Fibroblast of skin of scalp (primary cell): ENCODE data around the gene RAB4A.
"Not testable (repeated sequence)": the region's sequence is repeated elsewhere in the genome, so short reads cannot be mapped to it uniquely, and the experiment has no call there.

Experiments
- DNase-seq: peaks from one replicate; pipeline ENCODE4 v3.0.0-alpha.2; 2013

Gene RAB4A

DNA sequence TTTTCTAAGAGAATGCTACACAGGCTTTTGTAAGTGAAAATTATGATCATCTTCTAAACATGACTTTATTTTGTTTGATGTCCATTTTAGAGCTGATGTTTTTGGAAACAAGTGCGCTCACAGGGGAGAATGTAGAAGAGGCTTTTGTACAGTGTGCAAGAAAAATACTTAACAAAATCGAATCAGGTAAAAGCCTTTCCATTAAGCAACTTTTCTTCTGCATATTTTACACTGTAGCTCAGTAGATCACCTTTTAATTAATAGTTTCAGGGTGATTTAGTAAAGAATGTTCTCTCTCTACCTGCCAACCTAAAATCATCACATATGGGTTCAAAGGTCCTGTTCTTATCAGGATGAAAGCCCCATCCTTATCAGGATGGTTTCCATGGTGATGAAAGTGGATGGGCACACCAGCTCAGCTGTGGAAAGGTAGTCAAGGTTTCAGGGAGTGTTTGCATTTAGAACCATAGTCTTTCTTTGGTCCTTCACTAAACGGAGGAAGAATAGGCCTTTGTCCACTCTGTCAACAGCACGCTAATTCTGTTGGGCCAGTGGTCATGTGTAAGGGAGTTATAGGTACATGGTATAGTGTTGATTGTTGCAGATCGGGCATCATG, 28.1 kb downstream of the RAB4A start:
- no peak for DNase-seq

DNA sequence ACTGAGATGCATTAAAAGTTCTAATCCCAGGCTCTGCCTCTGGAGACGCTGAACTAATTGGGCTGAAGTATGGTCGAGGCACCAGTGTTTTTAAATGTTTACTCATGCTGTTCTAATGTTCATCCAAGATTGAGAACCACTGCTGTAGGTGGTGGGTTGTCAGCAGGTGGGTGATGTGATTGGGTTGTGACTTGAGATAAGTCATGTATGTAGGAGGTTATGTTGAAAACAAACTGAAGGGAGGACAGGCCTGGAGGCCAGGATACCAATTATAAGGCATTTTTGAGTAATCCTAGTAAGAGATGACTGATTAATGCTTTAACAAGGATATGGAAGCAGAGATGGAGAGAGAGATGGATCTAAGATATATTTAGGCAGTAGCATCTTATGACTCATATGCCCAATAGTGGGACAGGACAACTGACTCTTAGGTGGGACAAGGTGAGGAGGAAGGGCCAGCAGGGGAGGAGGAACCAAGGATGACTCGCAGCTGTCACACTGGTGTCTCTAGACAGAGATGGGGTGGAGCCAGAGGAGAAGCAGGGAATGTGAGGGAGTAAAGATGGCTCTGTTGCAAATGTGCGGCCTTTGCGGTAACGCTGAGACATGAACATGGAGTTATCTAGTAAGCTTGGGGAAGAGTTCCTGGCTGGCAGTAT, 29.3 kb downstream of the RAB4A start:
- DNase-seq: no peak

DNA sequence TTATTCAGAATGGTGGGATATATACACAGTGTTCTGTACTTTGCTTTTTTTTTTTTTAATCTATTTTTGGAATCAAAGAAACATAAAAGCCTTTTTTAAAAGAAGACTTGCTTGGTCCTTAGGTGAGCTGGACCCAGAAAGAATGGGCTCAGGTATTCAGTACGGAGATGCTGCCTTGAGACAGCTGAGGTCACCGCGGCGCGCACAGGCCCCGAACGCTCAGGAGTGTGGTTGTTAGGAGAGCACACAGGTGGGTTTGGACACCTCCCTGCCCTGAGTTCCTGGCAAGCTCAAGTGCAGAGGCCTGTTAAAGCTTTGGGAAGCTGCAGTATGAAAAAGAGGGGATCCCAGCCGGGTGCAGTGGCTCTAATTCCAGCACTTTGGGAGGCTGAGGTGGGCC, 31.8 kb downstream of the RAB4A start:
- DNase-seq: no peak

DNA sequence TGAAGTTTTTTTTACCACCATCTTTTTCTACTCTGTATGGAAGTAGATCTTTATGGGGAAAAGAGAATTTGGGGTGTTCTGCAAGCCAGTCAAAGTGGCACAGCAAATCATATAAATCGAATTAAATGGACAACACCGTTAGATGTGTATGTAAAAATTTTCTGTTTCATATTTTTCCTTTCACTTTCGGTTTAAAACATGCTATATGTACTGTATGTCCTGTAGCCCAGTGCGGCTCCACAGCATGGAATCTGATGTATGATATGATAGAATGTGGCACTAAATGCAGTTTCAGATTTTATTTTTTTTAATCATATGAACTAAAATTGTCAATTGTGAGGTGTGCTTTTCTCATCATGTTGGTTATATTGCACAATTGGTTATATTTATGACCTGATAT, 32.9 kb downstream of the RAB4A start:
- DNase-seq: no peak

DNA sequence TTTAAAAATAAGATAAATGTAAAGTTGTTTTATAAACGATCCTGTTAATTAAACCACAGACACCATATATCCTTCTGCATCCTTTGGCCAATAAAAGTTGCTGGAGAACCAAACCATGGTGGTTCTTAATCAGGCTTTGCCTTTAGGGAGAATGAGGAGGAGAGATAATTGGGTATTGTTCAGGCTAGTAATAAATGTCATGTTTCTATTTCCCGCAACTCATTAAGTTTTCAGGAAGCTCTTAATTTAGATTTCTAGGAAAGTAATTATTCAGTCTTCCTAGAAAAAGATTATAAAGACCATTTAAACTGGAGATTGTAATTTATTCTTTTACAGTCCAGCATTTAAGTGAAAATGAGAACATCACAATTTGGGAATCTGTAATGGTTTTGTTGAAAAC, 34.5 kb downstream of the RAB4A start:
- no peak for DNase-seq

DNA sequence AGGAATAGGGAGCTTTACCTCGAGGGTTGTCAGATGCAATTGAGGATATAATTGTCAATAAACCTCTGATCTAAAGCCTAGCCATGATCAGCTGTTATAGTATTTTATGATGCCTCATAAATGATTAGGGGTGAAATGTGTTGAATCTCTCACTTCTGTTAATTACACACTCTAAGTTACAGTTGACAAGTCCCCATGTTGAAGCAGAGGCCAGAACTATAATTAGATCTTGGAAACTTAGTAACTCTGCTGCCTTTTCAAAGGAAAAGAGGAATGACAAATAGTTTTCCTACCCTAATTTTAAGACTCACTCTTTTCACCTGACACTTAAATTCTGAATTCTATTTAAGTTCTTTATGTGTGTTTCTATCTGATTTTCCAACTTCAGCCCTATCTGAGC, 38.2 kb downstream of the RAB4A start:
- no peak for DNase-seq

DNA sequence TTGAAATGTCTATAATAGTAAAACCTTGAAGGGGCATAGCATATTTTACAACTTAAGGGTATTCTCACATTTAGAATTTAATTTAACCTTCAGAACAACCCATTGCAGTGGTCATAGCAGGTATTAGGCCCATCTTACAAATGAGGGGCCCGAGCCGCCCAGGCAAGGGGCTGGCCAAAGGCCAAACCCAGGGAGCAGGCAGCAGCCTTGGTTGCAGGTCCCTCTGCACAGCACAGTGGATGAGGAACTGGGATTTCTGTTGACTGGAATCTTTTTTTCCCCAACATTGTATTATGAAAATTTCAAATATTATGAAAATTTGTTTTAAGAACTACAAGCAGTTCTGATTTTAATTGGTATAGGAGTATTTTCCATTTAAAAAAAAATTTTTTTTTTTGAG, 38.8 kb downstream of the RAB4A start:
- no peak for DNase-seq

DNA sequence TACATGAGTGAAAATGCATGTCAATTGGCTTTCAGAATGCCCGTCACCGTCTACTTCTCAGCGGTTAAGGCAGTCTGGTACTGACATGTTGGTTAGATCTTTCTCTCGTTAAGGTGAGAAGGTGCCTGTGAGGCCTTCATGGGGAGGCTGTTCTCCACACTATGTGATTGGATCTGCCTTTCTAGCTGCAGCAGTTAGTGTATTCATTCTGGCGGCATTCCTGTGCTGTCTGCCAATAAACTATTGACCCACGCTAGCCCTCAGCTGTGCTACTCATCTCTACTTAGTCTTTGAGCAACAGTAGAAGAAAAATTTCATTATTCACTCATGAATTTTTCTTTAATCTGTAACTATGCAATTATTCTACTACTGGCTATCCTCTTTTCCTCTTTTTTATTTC, 39.9 kb downstream of the RAB4A start:
- no peak for DNase-seq

DNA sequence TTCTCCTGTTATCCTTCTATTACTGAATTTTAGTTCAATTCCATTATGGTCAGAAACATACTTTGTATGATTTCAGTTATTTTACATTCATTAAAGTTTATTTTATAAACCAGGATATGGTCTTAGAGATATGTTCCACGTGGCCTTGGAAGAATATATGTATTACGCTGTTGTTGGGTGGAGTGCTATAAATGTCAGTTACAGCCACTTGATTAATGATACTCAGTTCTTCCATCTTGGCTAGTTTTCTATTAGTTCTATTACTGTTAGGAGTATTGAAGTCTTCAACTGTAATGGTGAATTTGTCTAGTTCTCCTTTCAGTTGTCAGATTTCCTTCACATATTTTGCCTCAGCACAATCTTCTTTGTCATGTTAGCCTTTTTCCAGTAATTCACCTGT, 45.3 kb downstream of the RAB4A start:
- DNase-seq: no peak

DNA sequence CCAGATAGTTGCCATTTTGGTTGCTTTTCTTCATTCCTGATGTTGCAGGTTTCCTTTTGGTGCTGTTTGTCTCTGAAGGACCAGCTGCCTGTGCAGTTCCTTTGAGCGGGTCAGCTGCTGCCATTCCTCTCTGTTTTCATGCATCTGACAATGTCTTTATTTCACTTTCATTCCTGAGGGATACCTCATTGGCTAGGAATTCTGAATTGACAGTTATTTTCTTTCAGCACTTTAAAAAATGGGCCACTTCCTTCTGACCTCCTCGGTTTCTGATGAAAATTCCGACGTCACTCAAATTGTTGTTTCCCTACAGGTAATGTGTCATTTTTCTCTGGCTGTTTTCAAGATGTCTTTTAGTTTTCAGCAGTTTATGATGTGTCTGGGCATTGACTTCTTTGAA, 47.1 kb downstream of the RAB4A start:
- DNase-seq: peak; percentile 33

DNA sequence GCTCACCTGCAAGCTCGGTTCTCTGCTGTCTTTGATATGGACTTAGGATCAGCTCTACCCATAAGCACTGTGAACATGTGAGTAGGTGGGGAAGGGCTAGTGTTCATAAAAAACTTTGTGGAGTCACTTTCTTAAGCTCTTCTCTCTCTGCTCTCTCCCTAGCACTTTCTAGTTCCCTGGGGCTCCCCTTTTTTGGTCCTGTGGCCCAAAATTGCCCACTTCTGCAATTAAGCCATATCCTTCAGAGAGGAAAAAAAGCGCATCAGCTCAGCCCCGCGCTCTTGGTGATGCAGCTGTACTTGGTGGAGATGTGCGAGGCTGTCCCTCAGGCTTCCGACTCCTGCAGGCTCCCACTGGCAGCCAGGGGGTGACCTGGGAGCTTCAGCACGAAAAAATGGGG, 48.6 kb downstream of the RAB4A start:
- no peak for DNase-seq

DNA sequence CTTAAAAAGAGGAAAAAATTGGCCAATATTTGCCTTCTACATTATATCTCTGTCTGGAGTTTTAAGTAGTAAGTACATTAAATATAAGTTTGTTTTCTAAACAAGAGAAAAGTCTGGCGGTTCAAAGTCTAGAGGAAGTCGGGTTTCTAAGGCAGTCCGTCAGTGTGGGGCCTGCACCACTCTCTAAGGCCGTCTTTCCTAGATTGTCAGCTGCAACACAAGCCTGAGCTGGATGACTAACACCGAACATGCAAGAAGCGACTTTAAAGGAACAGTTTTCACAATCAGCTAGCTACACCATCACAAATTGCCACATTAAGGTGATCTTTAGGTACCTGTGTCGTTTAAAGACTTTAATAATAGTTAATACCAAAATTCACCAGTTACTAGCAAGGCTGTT, 52.3 kb downstream of the RAB4A start:
- no peak for DNase-seq

DNA sequence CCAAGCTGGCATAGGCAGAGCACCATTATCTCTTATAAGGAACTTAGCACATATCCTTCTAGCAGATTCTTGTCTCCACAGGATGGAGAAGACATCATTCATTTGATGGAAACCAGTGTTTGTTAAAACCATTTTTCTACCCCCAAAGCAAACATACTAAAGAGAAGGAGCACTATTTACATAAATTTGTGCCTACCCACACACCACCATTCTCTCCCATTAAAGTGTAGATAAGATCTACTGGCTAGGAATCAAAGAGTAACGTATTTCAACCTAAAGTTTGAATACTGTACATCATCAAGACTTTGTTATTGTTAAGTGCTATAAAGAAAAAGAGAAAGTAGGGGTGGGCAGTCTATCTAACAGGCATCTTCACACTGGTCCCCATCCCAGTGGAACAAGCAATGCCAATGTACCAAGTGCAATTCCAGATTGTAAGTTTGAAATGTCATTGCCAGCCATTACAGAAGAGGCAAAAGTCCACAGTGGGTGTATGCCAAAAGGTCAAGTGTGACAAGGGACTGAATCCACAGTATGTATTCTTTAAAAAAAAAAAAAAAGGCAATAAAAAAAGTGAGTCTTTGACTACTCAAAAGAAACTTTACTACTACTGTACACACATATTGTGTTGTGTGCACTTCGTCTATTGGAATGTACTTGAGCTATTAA, 53.1 kb downstream of the RAB4A start:
- DNase-seq: no peak

DNA sequence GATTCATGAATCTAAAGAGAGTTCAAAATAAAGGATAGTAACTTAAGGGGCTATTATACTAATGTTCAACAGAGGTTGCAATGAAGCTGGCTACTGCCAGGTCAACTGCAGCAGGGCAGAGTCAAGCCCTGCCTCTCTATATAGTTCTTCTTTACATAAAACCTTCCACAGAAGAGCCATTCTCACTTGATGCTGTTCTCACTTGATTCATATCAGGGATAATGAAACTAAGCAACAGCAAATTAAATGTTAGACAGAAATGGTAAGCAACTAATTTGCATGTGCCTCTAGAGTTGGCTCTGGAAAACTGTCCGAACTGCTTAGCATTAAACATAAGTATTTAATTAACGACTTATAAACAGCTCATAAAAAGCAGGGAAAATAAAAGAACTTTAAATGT, 54.5 kb downstream of the RAB4A start:
- DNase-seq: no peak

DNA sequence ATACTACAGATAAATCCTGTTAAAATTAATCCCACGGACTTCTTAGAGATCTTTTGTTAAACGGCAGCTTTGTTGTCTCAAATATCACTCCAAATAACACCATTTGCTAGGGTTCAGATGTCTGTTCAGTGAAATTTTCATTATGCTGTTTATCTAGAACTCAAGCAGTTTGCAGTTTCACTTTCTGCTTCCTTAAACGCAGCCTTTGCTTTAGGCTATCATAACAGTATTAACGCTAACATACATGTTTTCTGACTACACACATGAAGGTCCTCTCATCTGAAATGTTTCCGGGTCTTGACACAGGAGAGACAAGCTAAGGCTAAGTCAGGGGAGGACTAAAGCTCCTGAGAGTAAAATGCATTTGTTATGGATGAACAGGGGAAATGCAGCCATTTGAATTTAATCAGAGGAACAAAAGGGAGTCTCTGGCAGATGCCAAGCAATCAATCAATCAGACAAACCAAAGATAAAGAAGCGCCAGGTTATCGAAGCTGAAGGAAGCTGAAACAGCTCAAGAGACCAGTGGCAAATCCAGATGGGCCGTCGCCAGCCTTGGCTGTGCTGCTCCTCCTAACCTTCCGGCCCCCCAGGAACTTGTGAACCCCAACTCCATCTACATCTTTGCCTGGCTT, 55.1 kb downstream of the RAB4A start:
- DNase-seq: no peak

DNA sequence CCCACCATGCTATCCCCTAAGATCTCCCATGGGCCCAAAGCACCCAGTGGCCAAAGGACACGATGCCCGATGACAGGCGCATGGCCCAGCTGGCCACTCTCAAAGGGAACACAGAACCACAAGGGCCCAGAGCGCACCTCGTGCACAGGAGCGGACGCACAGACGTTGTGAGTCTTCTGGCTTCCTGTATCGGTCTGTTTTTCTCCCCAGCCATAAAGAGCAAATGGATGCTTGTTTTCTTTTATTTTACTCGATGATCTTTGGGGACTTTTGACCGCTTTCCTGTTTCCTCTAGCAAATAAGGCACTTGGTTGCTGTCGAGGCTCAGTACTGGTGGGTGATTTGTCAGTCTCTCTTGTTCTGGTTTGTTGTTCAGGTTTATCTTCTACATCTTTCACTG, 55.7 kb downstream of the RAB4A start:
- DNase-seq: no peak

DNA sequence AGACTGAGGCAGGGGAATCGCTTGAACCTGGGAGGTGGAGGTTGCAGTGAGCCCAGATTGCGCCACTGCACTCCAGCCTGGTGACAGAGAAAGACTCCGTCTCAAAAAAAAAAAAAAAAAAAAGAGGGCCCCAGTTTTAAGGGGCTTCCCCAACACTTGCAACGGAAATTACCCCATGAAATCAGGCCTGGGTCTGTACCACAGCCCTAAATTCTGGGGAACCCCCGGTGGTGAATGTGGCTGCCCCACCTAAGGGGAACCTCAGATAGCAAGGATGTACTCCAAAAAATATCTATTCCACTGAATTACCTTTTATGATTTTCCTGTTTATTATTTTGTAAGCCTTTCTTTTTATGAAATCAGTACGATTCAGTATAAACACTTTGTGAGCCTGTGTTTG, 56.9 kb downstream of the RAB4A start:
- DNase-seq: not testable (repeated sequence)

DNA sequence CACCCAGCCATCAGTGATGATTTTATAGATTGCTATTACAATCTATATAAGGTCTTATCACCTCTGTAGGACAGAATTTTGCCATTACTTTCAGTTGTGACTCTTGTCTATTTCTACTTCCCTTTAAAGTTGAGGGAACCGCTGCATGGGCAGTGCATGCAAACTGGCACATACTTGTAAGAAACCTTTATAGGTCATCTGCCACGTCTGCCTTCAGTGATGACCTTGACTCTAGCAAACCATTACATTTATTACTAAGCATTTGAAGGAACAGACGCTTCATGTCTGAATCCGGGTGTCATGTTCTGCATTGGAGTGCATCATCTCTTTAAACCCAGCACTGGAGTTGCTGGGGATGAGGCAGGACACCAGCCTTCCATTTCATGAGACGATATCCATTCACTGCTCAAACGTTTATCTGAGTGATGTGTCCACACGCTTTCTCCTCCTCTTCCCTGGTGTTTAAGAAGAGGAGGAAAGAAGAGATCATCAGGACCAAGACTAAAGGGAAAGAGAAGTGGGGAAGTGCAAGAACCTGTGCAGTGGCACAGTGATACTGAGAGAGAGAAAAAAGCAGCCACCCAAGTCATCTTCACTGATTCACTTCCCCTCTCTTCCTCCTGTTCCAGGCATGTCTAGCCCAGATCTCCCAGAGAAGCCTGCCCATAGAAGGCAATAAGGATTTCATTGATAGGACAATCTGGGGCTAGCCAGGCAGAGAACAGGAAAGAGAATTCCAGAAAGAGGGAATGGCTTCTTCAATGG, 57.9 kb downstream of the RAB4A start:
- DNase-seq: no peak

DNA sequence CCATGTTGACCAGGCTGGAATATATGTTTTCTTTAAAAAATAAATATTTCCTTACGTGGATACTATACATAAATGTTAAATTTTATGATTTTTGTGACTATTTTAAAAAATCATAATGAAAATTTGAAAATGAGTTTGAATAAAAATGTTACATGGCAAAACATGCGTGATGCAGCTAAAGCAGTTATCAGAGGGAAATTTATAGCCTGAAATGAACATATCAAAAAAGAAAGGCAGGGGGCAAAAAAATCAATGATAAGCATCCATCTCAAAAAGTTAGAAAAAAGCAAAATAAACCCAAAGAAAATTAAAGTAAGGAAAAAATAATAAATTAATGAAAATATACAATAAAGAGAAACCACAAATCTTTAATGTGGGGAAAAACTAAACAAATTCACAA, 63.4 kb downstream of the RAB4A start:
- no peak for DNase-seq

DNA sequence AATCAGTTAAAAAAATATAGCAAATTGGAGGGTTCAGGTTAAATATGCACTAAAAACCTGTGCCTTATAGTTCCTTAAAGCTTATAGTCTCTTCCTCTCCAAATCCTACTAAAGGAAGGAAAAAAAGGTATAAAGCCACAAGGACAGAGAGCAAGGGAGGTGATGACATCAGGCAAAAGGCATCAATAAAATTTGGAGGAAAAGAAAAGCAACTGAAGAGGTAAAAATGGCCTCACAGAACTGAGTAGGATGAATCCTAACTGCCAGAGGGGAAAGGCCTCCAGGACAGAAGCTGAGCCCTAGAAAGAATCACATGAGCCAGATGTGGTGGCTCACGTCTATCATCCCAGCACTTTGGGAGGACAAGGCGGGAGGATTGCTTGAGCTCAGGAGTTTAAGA, 63.8 kb downstream of the RAB4A start:
- no peak for DNase-seq

DNA sequence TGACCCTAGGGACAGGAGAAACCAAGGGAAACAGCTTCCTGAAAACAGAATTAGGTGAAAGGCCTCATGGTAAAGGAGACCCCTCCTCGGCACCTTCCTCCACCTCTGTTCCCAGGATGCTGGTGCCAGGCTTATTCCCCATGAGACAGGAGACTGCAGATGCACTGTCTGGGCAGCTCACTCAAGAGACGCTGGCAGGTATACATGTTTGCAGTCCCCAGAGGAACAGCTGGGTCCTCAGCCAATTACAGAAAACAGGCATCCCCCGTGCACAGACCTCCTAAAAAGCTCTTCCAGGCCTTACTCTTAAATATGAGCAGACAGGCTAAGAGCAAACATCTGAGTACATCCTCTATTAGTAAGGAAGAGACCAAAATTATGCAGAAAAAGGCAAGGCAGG, 65.4 kb downstream of the RAB4A start:
- DNase-seq: no peak

DNA sequence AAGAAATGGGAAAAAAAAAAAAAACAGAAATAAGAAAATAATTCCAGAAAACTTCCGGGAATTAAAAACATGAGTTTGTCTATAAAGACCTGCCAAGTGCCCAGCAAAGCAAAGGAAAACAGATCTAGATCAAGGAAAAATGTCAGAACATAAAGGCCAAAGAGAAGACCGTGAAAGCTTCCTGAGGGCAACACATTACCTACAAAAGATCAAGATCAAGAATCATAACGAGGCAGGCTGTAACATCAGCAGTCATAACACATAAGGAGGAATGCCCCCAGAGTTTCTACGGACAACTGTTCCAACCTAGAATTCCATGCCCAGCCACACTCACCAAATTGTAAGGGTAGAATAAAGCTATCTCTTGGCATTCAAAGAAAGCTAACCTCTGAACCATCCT, 68.2 kb downstream of the RAB4A start:
- no peak for DNase-seq

DNA sequence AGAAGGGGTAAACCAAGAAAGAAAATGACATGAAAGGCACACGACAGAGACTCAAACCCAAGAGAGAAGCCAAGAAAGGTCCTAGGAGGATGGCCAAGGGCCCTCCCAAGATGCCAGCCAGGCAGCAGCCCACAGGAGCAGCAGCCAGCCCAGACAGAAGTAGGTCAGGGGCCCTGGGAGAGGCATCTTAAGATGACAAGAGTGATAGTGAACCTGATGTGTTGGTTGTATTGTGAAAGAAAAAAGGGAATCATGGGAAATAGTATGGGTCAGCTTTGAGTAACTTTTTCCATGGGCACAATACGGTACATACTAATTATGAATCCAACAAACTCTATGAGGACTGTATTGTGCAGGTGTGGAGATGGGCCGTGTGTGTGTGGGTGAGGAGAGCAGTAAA, 68.6 kb downstream of the RAB4A start:
- DNase-seq: no peak
